ENCODE data around the gene TSC2. TPM values are rescaled to one million over a fixed set of nuclear protein-coding genes. Genes with fewer than 3 reads are reported as not detected.
"Not testable (repeated sequence)": the region's sequence is repeated elsewhere in the genome, so short reads cannot be mapped to it uniquely, and the experiment has no call there.

TSC2 gene
- total RNA-seq, 2 experiments from 2014 or later, result 88.4 to 90.1 TPM

DNA sequence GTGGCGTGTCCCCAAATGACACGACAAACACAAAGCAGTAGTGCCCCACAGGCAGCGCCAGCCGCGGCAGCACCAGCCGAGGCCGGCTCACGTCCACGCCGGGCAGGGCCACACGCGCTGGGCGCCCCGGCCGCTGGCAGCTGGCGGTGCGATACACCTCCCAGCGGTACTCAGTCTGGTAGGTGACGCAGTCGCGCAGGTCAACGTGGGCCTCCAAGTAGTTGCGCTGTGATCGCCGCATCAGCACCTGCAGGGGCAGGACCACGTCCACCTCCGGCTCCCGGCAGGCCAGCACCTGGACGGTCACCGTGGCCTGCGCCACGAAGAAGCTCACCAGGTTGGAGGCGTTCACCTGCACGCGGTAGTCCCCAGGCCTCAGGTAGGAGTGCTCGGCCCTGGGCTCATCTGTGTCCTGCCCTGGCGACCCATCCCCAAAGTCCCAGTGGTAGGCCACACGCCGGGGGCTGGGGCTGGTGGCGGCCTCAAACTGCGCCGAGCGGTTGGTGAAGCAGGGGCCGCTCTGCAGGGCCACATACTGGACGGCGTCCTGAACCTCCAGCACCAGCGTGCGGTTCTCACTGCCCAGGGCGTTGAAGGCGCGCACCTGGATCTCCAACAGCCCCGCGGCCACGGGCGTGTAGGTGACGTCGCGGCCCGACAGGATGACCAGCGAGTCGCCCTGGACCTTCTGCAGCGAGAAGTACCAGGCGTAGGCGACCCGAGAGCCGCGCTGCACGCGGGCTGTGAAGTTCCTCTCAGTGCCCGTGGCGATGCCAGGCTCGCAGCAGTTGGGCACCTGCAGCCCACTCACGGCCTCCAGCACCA lies 60.9 kb downstream of the TSC2 start:
- DNase-seq; H3K4me3 Mint-ChIP-seq; H3K4me1 Mint-ChIP-seq; POLR2A ChIA-PET; H3K27me3 Mint-ChIP-seq; CTCF ChIA-PET; H3K27ac Mint-ChIP-seq; H3K9me3 Mint-ChIP-seq; H3K36me3 Mint-ChIP-seq (ENCODE audit: low read depth): not testable (repeated sequence)

GRCh38 chr16:2109271-2109580 lies 61.4 kb downstream of the TSC2 start:
- H3K9me3 Mint-ChIP-seq; H3K4me1 Mint-ChIP-seq; POLR2A ChIA-PET; H3K36me3 Mint-ChIP-seq (ENCODE audit: low read depth); DNase-seq; H3K27ac Mint-ChIP-seq; CTCF ChIA-PET; H3K27me3 Mint-ChIP-seq; H3K4me3 Mint-ChIP-seq: not testable (repeated sequence)

- H3K4me1 Mint-ChIP-seq; H3K36me3 Mint-ChIP-seq (ENCODE audit: low read depth); POLR2A ChIA-PET; CTCF ChIA-PET; H3K9me3 Mint-ChIP-seq; DNase-seq; H3K27ac Mint-ChIP-seq; H3K4me3 Mint-ChIP-seq; H3K27me3 Mint-ChIP-seq: not testable (repeated sequence)
These were observed 62.1 kb downstream of the TSC2 start for GRCh38 chr16:2109872-2110271.

- H3K4me1 Mint-ChIP-seq; H3K27me3 Mint-ChIP-seq; DNase-seq; H3K27ac Mint-ChIP-seq; CTCF ChIA-PET; H3K4me3 Mint-ChIP-seq; H3K36me3 Mint-ChIP-seq (ENCODE audit: low read depth); H3K9me3 Mint-ChIP-seq; POLR2A ChIA-PET: not testable (repeated sequence)
These were observed 62.7 kb downstream of the TSC2 start for GRCh38 chr16:2110332-2111008.

DNA sequence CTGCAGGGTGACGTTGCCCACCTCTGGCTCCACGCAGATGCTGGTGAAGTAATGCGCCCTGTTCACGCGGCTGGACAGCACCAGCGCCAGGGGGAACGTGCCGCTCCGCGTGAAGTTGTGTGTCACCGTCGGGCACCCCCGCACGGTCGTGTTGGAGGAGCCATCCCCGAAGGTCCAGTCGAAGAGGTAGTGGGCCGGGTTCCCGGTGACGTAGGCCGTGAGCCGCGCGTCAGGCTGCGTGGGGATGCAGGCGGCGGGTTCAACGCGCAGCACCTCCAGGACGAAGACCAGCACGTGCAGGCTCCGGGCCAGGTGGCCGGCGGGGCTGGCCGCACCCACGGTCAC lies 63.2 kb downstream of the TSC2 start:
- CTCF ChIA-PET; DNase-seq; H3K27me3 Mint-ChIP-seq; H3K4me3 Mint-ChIP-seq; H3K9me3 Mint-ChIP-seq; POLR2A ChIA-PET; H3K4me1 Mint-ChIP-seq; H3K36me3 Mint-ChIP-seq (ENCODE audit: low read depth); H3K27ac Mint-ChIP-seq: not testable (repeated sequence)

DNA sequence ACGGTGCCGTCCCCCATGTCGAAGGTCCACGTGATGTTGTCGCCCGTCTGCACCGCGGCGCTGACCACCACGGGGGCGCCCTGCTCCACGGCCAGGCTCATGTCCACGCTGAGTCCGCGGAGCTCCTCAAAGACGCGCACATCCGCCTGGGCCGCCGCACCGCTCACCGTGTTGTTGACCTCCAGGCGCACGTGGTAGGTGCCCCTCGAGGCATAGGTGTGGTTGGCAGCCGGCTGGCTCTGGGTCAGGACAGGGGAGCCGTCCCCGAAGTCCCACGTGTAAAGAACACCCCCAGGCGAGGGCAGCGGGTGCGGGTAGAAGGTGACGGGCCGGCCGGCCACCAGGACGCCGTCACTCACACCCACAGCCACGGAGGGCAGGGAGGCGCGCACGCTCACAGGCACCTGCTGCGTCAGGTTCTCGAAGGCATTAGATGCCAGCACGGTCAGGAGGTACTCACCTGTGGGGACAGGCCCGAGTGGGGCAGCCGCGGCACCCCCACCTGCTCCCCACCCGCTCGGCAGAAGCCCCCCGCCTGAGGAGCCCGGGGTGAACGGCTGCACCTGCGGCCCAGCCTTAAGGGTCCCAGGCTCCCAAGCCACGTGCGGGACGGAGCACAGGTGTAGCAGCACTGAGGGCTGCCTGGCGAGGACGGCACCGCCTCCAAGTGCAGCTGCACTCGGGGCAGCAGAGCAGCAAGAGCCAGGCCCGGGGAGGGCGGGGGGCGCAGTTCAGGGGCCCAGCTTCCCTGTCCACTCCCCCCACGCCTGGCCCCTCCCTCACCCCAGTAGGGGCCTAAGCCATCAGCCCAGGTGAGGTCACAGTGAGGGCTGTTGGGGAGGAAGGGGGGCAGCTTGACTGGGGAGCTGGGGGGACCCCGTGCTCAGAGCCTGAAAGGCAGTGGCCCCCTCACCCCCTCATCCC lies 63.9 kb downstream of the TSC2 start:
- H3K9me3 Mint-ChIP-seq; H3K4me3 Mint-ChIP-seq; CTCF ChIA-PET; H3K27me3 Mint-ChIP-seq; H3K27ac Mint-ChIP-seq; H3K36me3 Mint-ChIP-seq (ENCODE audit: low read depth); POLR2A ChIA-PET; DNase-seq; H3K4me1 Mint-ChIP-seq: not testable (repeated sequence)

DNA sequence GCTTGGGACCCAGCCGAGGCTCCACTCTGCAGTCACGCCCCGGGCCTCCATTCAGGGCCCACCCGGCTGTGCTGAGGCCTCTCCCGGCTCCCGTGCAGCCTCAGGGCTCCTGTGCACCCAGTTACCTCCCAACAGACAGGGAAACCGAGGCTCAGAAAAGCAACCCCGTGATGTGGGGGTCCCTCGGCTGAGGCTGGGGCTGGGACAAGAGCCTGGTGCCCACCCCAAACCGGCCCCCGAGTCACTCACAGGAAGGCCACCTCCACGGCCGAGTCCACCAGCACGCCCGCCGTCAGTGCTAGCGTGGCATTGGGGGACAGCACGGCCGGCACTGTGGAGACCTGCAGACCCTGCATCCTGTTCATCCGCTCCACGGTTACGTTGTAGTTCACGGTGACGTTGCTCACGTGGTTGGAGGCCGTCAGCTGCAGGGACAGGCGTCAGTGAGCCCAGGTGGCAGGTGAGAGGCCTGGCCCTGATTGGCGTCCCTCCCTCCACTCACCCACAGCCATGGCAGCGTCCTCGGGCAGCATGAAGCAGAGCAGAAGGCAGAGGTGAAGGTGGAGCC lies 64.8 kb downstream of the TSC2 start:
- H3K27ac Mint-ChIP-seq; POLR2A ChIA-PET; H3K4me1 Mint-ChIP-seq; H3K4me3 Mint-ChIP-seq; H3K36me3 Mint-ChIP-seq (ENCODE audit: low read depth); H3K9me3 Mint-ChIP-seq; H3K27me3 Mint-ChIP-seq; CTCF ChIA-PET; DNase-seq: not testable (repeated sequence)

GRCh38 chr16:2114225-2114624 lies 66.4 kb downstream of the TSC2 start:
- H3K9me3 Mint-ChIP-seq; H3K4me3 Mint-ChIP-seq; H3K27ac Mint-ChIP-seq; CTCF ChIA-PET; DNase-seq; H3K4me1 Mint-ChIP-seq; POLR2A ChIA-PET; H3K36me3 Mint-ChIP-seq (ENCODE audit: low read depth); H3K27me3 Mint-ChIP-seq: not testable (repeated sequence)

- H3K36me3 Mint-ChIP-seq (ENCODE audit: low read depth); H3K4me1 Mint-ChIP-seq; H3K27me3 Mint-ChIP-seq; H3K4me3 Mint-ChIP-seq; H3K27ac Mint-ChIP-seq; CTCF ChIA-PET; H3K9me3 Mint-ChIP-seq; DNase-seq; POLR2A ChIA-PET: not testable (repeated sequence)
These were observed 67.3 kb downstream of the TSC2 start for GRCh38 chr16:2114885-2115590.

GRCh38 chr16:2115591-2115973 lies 67.8 kb downstream of the TSC2 start:
- POLR2A ChIA-PET, result no interaction called here
- no peaks in the 10 kb centered on the region for H3K9me3 Mint-ChIP-seq

GRCh38 chr16:2116428-2116827 lies 68.6 kb downstream of the TSC2 start:
- CTCF ChIA-PET; DNase-seq; POLR2A ChIA-PET; H3K27ac Mint-ChIP-seq; H3K4me1 Mint-ChIP-seq; H3K27me3 Mint-ChIP-seq; H3K4me3 Mint-ChIP-seq; H3K36me3 Mint-ChIP-seq (ENCODE audit: low read depth); H3K9me3 Mint-ChIP-seq: not testable (repeated sequence)

More at GRCh38 chr16:2115591-2115973, 67.8 kb downstream of the TSC2 start:
- no peak overlapping the region for H3K4me3 Mint-ChIP-seq
- H3K36me3 Mint-ChIP-seq (ENCODE audit: low read depth), result no peaks in the 10 kb centered on the region
- H3K4me1 Mint-ChIP-seq, result no peaks in the 10 kb centered on the region
- H3K27ac Mint-ChIP-seq, result no peak overlapping the region
- DNase-seq, result no peak
- H3K27me3 Mint-ChIP-seq, result no peaks in the 10 kb centered on the region
- CTCF ChIA-PET, result no interaction called here

GRCh38 chr16:2117341-2117740 lies 69.6 kb downstream of the TSC2 start:
- H3K9me3 Mint-ChIP-seq; H3K27me3 Mint-ChIP-seq; H3K4me3 Mint-ChIP-seq; DNase-seq; H3K27ac Mint-ChIP-seq; POLR2A ChIA-PET; H3K4me1 Mint-ChIP-seq; H3K36me3 Mint-ChIP-seq (ENCODE audit: low read depth); CTCF ChIA-PET: not testable (repeated sequence)

Measured in activated CD4-positive, alpha-beta memory T cell treated with anti-CD3 and anti-CD28 coated beads, Interleukin-2, amount 10 ng/mL, durations not matched to agents 7 days and 5 days (primary cell).